K562 (cell line): Measurements from ENCODE around the gene DIP2C. TPM values are rescaled to one million over a fixed set of nuclear protein-coding genes. Genes with fewer than 3 reads are reported as not detected.

Source experiments
- ATAC-seq: fragments of 200-7000 bp; cut with Tn5 transposase; 3 replicates; pipeline ENCODE4 v1.9.1; 2020; ENCODE audit warnings: moderate library complexity
- BruUV-seq: library from RNA; stranded (reverse); fragments of 400-500 nt; replicated peaks from 2 replicates; lab custom pipeline; 2021; lab: Mats Ljungman, UMichigan
- CTCF ChIA-PET: fragments of 300-600 bp; formaldehyde crosslinking; extraction: SDS; loops from one replicate; lab custom pipeline; 2021; ENCODE audit warnings: low intra/inter-chr PET ratio; lab: Yijun Ruan, JAX
- POLR2A ChIA-PET: fragments of 300-600, 350-650 bp; sonication (Branson Sonifier 250); formaldehyde crosslinking; extraction: SDS; loops from one replicate; lab custom pipeline; 2021; ENCODE audit warnings: antibody characterized with exemption, inconsistent platforms; lab: Yijun Ruan, JAX
- DNase-seq, 4 experiments: peaks; one replicate each; pipeline versions ENCODE4 v3.0.0 to v3.0.0-alpha.2; 2011 to 2018; ENCODE audit warnings: low spot score in 3 of 4, mixed read lengths in 3 of 4; ENCODE audit errors: extremely low read depth in 1 of 4
- FAIRE-seq: peaks from 2 replicates; lab custom pipeline; 2011; peaks lifted over from hg19 to GRCh38; lab: Jason Lieb, UNC
- H2AFZ ChIP-seq: 2 replicates; pipeline ENCODE4 v1.6.0; 2011; ENCODE audit warnings: low read depth, low read length, control low read depth, inconsistent platforms
- H3K27ac ChIP-seq: fragments of 200-600 bp; 3 replicates; pipeline ENCODE4 v1.8.0; 2011; ENCODE audit warnings: low read depth, mild to moderate bottlenecking, control low read depth, inconsistent platforms, low read length, moderate library complexity, mixed read lengths; ENCODE audit errors: extremely low read depth
- H3K27me3 ChIP-seq, 2 experiments: fragments of 300-600 bp in 1 of 2; 2 replicates in 1 of 2; 3 replicates in 1 of 2; pipeline versions ENCODE4 v1.6.0 to v1.8.0; 2011; ENCODE audit warnings: inconsistent platforms in 2 of 2, low read length in 2 of 2, mild to moderate bottlenecking in 1 of 2, mixed read lengths in 1 of 2, moderate library complexity in 1 of 2; ENCODE audit not compliant: control insufficient read depth in 2 of 2, insufficient read depth in 2 of 2
- H3K36me3 ChIP-seq: fragments of 300-600 bp; 3 replicates; pipeline ENCODE4 v1.8.0; 2011; ENCODE audit warnings: mild to moderate bottlenecking, low read length, inconsistent platforms; ENCODE audit not compliant: control insufficient read depth, insufficient read depth
- H3K4me1 ChIP-seq, 2 experiments: fragments of 200-600 bp in 1 of 2; replicated peaks in 1 of 2; 2 replicates in 1 of 2; 3 replicates in 1 of 2; pipeline versions ENCODE4 v1.5.1 to v1.8.0; 2011; ENCODE audit warnings: inconsistent platforms in 2 of 2, low read length in 2 of 2, mild to moderate bottlenecking in 1 of 2, mixed read lengths in 1 of 2, moderate library complexity in 1 of 2; ENCODE audit not compliant: control insufficient read depth in 2 of 2, insufficient read depth in 2 of 2
- H3K4me2 ChIP-seq: 2 replicates; pipeline ENCODE4 v1.6.1; 2011; ENCODE audit warnings: low read length, control low read depth, inconsistent platforms, mixed read lengths; ENCODE audit not compliant: insufficient read depth
- H3K4me3 ChIP-seq: fragments of 200-600 bp; sonication (generic), shearing (Covaris generic); 2 replicates; pipeline ENCODE4 v1.5.1; 2016; ENCODE audit warnings: control low read depth, inconsistent platforms
- H3K79me2 ChIP-seq: fragments of 200-600 bp; 3 replicates; pipeline ENCODE4 v1.8.0; 2011; ENCODE audit warnings: low read length, inconsistent platforms; ENCODE audit not compliant: control insufficient read depth, insufficient read depth
- H3K9ac ChIP-seq, 2 experiments: 2 replicates each; pipeline versions ENCODE4 v1.6.0 to v1.6.1; 2011; ENCODE audit warnings: low read depth in 2 of 2, low read length in 2 of 2, control low read depth in 1 of 2, inconsistent platforms in 1 of 2, mild to moderate bottlenecking in 1 of 2, mixed read lengths in 1 of 2; ENCODE audit not compliant: insufficient read depth in 1 of 2
- H3K9me1 ChIP-seq: one replicate; pipeline ENCODE4 v1.6.0; 2011; ENCODE audit warnings: inconsistent platforms, mild to moderate bottlenecking, low read length, moderate library complexity; ENCODE audit not compliant: control insufficient read depth, insufficient read depth
- H3K9me3 ChIP-seq: replicated peaks from 2 replicates; pipeline ENCODE4 v1.5.1; 2011; ENCODE audit warnings: low read depth, low read length, inconsistent platforms; ENCODE audit not compliant: control insufficient read depth, insufficient read depth
- H4K20me1 ChIP-seq: replicated peaks from 2 replicates; pipeline ENCODE4 v1.6.1; 2011; ENCODE audit warnings: low read length, inconsistent platforms, mixed read lengths; ENCODE audit not compliant: control insufficient read depth, insufficient read depth
- CBX5 ChIP-seq: IDR thresholded peaks from 2 replicates; pipeline ENCODE4 v1.6.1; 2014; ENCODE audit warnings: low read depth, borderline replicate concordance
- ETS1 ChIP-seq: conservative IDR thresholded peaks from 2 replicates; pipeline ENCODE4 v1.6.1; 2011; ENCODE audit warnings: low read depth, mild to moderate bottlenecking, low read length; ENCODE audit not compliant: control insufficient read depth
- GATA2 ChIP-seq: sonication (generic); formaldehyde crosslinking; IDR thresholded peaks from 2 replicates; pipeline ENCODE4 v1.4.0; 2020; ENCODE audit warnings: mild to moderate bottlenecking, missing genetic modification reagents
- PHF20 ChIP-seq: fragments of 450-650 bp; IDR thresholded peaks from 2 replicates; pipeline ENCODE4 v1.6.1; 2018; ENCODE audit not compliant: partially characterized antibody
- POLR2A ChIP-seq: fragments of 450-650 bp; conservative IDR thresholded peaks from 2 replicates; pipeline ENCODE4 v1.6.1; 2016
- TAF7 ChIP-seq: fragments of 450-650 bp; IDR thresholded peaks from 2 replicates; pipeline ENCODE4 v1.6.1; 2016; ENCODE audit warnings: missing genetic modification characterization, missing compliant biosample characterization
- ZNF146 ChIP-seq: IDR thresholded peaks from one replicate; pipeline ENCODE4 v1.6.1; 2018; ENCODE audit warnings: missing compliant biosample characterization; ENCODE audit not compliant: unreplicated experiment
- WGBS: fragments of 100-300 bp; shearing (Covaris generic); methylation state at CpG from one replicate; pipeline ENCODE4 v1.1.6; 2016; ENCODE audit warnings: low coverage, mixed read lengths; ENCODE audit not compliant: insufficient coverage; ENCODE audit errors: missing lambda C conversion rate; 5-methylcytosine and 5-hydroxymethylcytosine counted together
- in situ Hi-C: fragments of 300-500 bp; cut with MboI; formaldehyde crosslinking; loops from 4 replicates; pipeline ENCODE4 v1.15.0; 2018; ENCODE audit warnings: inconsistent platforms, mixed read lengths
- intact Hi-C: fragments of 100-400 bp; cut with micrococcal nuclease; formaldehyde crosslinking; loops from 2 replicates; pipeline ENCODE4 v1.14.2; 2022
- polyA plus RNA-seq, 8 experiments: library from polyadenylated mRNA; depleted of rRNA in 4 of 8; stranded (reverse) in 5 of 8; unstranded in 3 of 8; fragments of >200 nt; fragmentation: Nextera tagmentation in 2 of 8; fragmentation: Illumina TruSeq in 1 of 8; extraction: Ambion mirVana in 2 of 8; extraction: Trizol in 1 of 8; gene quantifications; 2 replicates each; pipeline versions ENCODE4 v1.2.1 to v1.2.3, GENCODE V29; 2011 to 2014; ENCODE audit warnings: inconsistent platforms in 1 of 8, missing spikeins in 1 of 8
- total RNA-seq, 7 experiments: library from RNA; depleted of rRNA in 6 of 7; stranded (reverse); fragments of >200 nt in 6 of 7; fragmentation: Illumina TruSeq in 2 of 7; extraction: Trizol in 2 of 7; gene quantifications; 2 replicates each; pipeline versions ENCODE4 v1.2.1 to v1.2.3, GENCODE V29; 2011 to 2021; ENCODE audit warnings: low replicate concordance in 1 of 7
- TF ChIP-seq, protein P1 (sequence below): fragments of 450-650 bp; IDR thresholded peaks from 2 replicates; pipeline ENCODE4 v1.6.1; 2017; ENCODE audit warnings: antibody characterized with exemption

The DIP2C gene
- total and polyA plus RNA-seq, 9 of the 15 experiments (the other 6 are each of a cell fraction or from before 2014, with no cell fraction given), result 0.01 TPM; not detected in 8

DNA sequence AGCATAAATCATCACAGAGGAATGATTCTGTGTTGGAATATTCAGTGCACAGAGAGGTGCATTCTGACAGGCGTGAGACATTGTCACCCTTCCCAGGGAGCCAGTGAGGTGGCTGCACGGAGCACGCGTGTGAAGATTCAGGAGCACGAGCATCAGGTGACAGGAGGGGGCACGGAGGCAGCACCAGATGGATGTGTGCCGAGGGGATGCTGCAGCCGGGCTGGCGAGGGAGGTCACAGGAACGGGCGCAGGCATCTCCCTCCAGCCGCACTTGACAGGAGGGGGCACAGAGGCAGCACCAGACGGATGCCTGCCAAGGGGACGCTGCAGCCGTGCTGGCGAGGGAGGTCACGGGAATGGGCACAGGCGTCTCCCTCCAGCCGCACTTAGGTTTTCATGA is 66.5 kb downstream of the DIP2C start:
- BruUV-seq, result no TSS peak
- peaks cover 50 to 80% of the 10 kb centered on the region in 2 experiments for H3K27me3 ChIP-seq
- FAIRE-seq (no peak), ATAC-seq (no peak), DNase-seq (no peak)
- WGBS, result 3% methylated on average over 19 of the region's 19 CpGs
- H3K9me1 ChIP-seq, result no peaks in the 10 kb centered on the region
- H3K36me3 ChIP-seq, result no peaks in the 10 kb centered on the region
- H3K4me2 ChIP-seq, result no peak overlapping the region
- CTCF ChIA-PET, result no interaction called here
- no peak overlapping the region for H3K27ac ChIP-seq
- no peak for TF ChIP-seq PHF20
- no peak for TF ChIP-seq CBX5
- TF ChIP-seq TAF7 (tag), result no peak
- TF ChIP-seq ETS1, result no peak
- no peak for TF ChIP-seq GATA2 (CRISPR knock-in tag)
- no peak for TF ChIP-seq POLR2A
- no peak for TF ChIP-seq ZNF146 (CRISPR knock-in tag)
- TF ChIP-seq, protein P1, sequence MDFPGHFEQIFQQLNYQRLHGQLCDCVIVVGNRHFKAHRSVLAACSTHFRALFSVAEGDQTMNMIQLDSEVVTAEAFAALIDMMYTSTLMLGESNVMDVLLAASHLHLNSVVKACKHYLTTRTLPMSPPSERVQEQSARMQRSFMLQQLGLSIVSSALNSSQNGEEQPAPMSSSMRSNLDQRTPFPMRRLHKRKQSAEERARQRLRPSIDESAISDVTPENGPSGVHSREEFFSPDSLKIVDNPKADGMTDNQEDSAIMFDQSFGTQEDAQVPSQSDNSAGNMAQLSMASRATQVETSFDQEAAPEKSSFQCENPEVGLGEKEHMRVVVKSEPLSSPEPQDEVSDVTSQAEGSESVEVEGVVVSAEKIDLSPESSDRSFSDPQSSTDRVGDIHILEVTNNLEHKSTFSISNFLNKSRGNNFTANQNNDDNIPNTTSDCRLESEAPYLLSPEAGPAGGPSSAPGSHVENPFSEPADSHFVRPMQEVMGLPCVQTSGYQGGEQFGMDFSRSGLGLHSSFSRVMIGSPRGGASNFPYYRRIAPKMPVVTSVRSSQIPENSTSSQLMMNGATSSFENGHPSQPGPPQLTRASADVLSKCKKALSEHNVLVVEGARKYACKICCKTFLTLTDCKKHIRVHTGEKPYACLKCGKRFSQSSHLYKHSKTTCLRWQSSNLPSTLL, result no peak
- no peak overlapping the region for H2AFZ ChIP-seq
- H3K4me3 ChIP-seq, result no peak overlapping the region
- H3K9me3 ChIP-seq, result no peaks in the 10 kb centered on the region
- H3K79me2 ChIP-seq, result no peaks in the 10 kb centered on the region
- POLR2A ChIA-PET, result no interaction called here
- H4K20me1 ChIP-seq, result no peaks in the 10 kb centered on the region; the same call in 1 of the 2 replicates
- in situ Hi-C loops, result no loop called here
- intact Hi-C loops, result no loop called here
- H3K9ac ChIP-seq, result no peak overlapping the region
- H3K4me1 ChIP-seq, result peaks cover 0 to 12% of the 10 kb centered on the region in 2 experiments; a peak in 2 of 5 replicates
